HepG2 (cell line): Measurements from ENCODE around the gene IFIT3. TPM values are rescaled to one million over a fixed set of nuclear protein-coding genes. Genes with fewer than 3 reads are reported as not detected.
A peak's percentile ranks its signal among the peaks of the same experiment; 100 is the strongest.

ENCODE experiments used
- GATAD1 ChIP-seq: IDR thresholded peaks from 2 replicates; pipeline ENCODE4 v1.6.1; 2016; ENCODE audit warnings: missing genetic modification reagents, missing compliant biosample characterization
- KAT7 ChIP-seq: IDR thresholded peaks from 2 replicates; pipeline ENCODE4 v1.6.1; 2018; ENCODE audit warnings: borderline replicate concordance, missing compliant biosample characterization
- NPAS2 ChIP-seq: sonication (generic); formaldehyde crosslinking; IDR thresholded peaks from 2 replicates; pipeline ENCODE4 v1.8.0; 2022; ENCODE audit warnings: mild to moderate bottlenecking, missing genetic modification reagents, borderline replicate concordance
- SIN3B ChIP-seq: fragments of 150-350 bp; IDR thresholded peaks from 2 replicates; pipeline ENCODE4 v1.6.1; 2014; ENCODE audit warnings: low read length
- SMARCE1 ChIP-seq: fragments of 450-650 bp; IDR thresholded peaks from 2 replicates; pipeline ENCODE4 v1.6.1; 2017; ENCODE audit warnings: borderline replicate concordance
- SRF ChIP-seq: IDR thresholded peaks from 2 replicates; pipeline ENCODE4 v1.6.1; 2011; ENCODE audit warnings: mild to moderate bottlenecking, low read depth, low read length, moderate library complexity
- THAP11 ChIP-seq: IDR thresholded peaks from 2 replicates; pipeline ENCODE4 v1.6.1; 2016; ENCODE audit warnings: missing biosample characterization, missing genetic modification reagents
- ZNF253 ChIP-seq: sonication (generic); formaldehyde crosslinking; IDR thresholded peaks from 2 replicates; pipeline ENCODE4 v1.8.0; 2022; ENCODE audit warnings: mild to moderate bottlenecking, missing genetic modification reagents, borderline replicate concordance
- ZNF354B ChIP-seq: sonication (generic); formaldehyde crosslinking; IDR thresholded peaks from 2 replicates; pipeline ENCODE4 v1.8.0; 2022; ENCODE audit warnings: mild to moderate bottlenecking, missing genetic modification reagents
- ZNF446 ChIP-seq: sonication (generic); formaldehyde crosslinking; IDR thresholded peaks from 2 replicates; pipeline ENCODE4 v1.5.0; 2020; ENCODE audit warnings: mild to moderate bottlenecking, missing genetic modification reagents
- polyA plus RNA-seq, 8 experiments: library from polyadenylated mRNA; depleted of rRNA in 3 of 8; stranded (reverse) in 7 of 8; unstranded in 1 of 8; fragments of >200 nt; fragmentation: Illumina TruSeq in 4 of 8; extraction: Trizol in 4 of 8; gene quantifications; 2 replicates each; pipeline versions ENCODE4 v1.2.1 to v1.2.3, GENCODE V29; 2011 to 2016; ENCODE audit warnings: low read depth in 4 of 8, missing spikeins in 1 of 8, mixed read lengths in 1 of 8; ENCODE audit not compliant: insufficient read depth in 1 of 8
- total RNA-seq, 5 experiments: library from RNA; depleted of rRNA; stranded (reverse); fragments of >200 nt; fragmentation: Illumina TruSeq; extraction: Trizol; gene quantifications; 2 replicates each; pipeline ENCODE4 v1.2.3, GENCODE V29; 2016; ENCODE audit warnings: low read depth in 1 of 5
- TF ChIP-seq, protein P1 (sequence below): sonication (generic); formaldehyde crosslinking; IDR thresholded peaks from 2 replicates; pipeline ENCODE4 v1.4.0; 2020; ENCODE audit warnings: mild to moderate bottlenecking, missing genetic modification reagents
- TF ChIP-seq, protein P2 (sequence below): sonication (generic); formaldehyde crosslinking; IDR thresholded peaks from 2 replicates; pipeline ENCODE4 v1.4.0; 2020; ENCODE audit warnings: low read depth, mild to moderate bottlenecking, missing genetic modification reagents
- TF ChIP-seq, protein P3 (sequence below): sonication (generic); formaldehyde crosslinking; IDR thresholded peaks from 2 replicates; pipeline ENCODE4 v1.4.0; 2020; ENCODE audit warnings: mild to moderate bottlenecking, missing genetic modification reagents
- TF ChIP-seq, protein P4 (sequence below): sonication (generic); formaldehyde crosslinking; IDR thresholded peaks from 2 replicates; pipeline ENCODE4 v1.8.0; 2023; ENCODE audit warnings: mild to moderate bottlenecking, missing genetic modification reagents
- TF ChIP-seq, protein P5 (sequence below): sonication (generic); formaldehyde crosslinking; IDR thresholded peaks from 2 replicates; pipeline ENCODE4 v1.5.1; 2020; ENCODE audit warnings: missing genetic modification reagents, mild to moderate bottlenecking, borderline replicate concordance

IFIT3 gene
- total and polyA plus RNA-seq, 2 of the 13 experiments (the other 11 are each of a cell fraction or from before 2014, with no cell fraction given): 0.48 to 3.1 TPM

DNA sequence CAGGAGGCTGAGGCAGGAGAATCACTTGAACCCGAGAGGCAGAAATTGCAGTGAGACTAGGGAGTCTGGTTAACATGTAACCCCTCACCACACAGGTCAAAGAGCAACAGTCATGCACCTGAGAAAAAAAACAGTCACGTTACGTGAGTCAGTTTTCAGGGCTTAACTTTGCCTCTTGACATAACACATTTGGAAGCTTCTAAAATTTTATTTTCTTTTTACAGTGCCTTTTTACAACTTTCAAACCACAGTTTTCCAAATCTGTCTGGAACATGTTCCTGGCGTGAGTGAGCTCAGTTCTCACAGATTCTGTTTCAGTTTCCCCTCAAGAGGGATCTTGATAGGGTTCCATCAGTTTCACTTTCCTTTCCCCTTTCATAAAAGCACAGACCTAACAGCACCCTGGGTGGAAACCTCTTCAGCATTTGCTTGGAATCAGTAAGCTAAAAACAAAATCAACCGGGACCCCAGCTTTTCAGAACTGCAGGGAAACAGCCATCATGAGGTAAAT, 4.4 kb downstream of the IFIT3 start (continued):
- TF ChIP-seq, protein P1, sequence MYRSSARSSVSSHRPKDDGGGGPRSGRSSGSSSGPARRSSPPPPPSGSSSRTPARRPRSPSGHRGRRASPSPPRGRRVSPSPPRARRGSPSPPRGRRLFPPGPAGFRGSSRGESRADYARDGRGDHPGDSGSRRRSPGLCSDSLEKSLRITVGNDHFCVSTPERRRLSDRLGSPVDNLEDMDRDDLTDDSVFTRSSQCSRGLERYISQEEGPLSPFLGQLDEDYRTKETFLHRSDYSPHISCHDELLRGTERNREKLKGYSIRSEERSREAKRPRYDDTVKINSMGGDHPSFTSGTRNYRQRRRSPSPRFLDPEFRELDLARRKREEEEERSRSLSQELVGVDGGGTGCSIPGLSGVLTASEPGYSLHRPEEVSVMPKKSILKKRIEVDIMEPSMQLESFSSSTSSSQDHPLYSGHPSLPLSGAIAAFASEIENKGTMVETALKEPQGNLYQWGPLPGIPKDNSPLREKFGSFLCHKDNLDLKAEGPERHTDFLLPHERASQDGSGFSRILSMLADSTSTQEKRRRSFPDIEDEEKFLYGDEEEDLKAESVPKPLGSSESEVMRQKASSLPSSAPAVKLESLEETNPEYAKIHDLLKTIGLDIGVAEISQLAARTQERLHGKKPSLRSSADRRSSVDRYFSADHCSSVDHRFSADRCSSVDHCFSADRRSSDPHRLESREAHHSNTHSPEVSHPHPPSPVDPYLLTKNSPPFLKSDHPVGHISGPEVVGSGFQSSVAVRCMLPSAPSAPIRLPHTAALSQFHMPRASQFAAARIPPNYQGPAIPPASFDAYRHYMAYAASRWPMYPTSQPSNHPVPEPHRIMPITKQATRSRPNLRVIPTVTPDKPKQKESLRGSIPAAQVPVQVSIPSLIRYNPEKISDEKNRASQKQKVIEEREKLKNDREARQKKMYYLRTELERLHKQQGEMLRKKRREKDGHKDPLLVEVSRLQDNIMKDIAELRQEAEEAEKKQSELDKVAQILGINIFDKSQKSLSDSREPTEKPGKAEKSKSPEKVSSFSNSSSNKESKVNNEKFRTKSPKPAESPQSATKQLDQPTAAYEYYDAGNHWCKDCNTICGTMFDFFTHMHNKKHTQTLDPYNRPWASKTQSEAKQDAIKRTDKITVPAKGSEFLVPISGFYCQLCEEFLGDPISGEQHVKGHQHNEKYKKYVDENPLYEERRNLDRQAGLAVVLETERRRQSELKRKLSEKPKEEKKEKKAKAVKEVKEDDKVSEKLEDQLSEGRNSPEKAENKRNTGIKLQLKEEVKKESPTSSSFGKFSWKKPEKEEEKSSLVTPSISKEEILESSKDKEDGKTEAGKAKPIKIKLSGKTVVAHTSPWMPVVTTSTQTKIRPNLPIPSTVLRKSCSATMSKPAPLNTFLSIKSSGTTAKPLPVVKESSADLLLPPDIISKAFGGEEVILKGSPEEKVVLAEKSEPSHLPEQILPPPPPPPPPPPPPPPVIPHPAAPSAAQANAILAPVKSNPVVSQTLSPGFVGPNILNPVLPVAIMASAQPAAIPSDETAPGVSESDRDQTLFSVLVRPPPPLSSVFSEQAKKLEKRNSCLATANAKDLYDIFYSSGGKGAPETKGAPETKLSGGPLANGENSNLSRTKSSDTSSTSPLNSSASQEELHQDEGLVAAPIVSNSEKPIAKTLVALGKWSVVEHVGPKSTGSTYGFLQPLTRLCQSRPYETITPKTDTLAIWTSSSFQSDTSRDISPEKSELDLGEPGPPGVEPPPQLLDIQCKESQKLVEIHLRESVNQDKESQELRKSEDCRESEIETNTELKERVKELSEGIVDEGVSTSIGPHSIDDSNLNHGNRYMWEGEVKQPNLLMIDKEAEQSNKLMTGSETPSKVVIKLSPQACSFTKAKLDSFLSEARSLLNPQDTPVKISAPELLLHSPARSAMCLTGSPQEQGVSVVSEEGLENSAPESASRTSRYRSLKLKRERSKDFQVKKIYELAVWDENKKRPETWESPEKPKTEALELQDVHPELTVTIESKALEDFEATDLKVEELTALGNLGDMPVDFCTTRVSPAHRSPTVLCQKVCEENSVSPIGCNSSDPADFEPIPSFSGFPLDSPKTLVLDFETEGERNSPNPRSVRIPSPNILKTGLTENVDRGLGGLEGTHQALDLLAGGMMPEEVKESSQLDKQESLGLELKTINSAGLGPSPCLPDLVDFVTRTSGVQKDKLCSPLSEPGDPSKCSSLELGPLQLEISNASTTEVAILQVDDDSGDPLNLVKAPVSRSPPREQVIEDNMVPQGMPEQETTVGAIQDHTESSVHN (CRISPR knock-in tag): no peak
- TF ChIP-seq, protein P2, sequence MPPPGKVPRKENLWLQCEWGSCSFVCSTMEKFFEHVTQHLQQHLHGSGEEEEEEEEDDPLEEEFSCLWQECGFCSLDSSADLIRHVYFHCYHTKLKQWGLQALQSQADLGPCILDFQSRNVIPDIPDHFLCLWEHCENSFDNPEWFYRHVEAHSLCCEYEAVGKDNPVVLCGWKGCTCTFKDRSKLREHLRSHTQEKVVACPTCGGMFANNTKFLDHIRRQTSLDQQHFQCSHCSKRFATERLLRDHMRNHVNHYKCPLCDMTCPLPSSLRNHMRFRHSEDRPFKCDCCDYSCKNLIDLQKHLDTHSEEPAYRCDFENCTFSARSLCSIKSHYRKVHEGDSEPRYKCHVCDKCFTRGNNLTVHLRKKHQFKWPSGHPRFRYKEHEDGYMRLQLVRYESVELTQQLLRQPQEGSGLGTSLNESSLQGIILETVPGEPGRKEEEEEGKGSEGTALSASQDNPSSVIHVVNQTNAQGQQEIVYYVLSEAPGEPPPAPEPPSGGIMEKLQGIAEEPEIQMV (CRISPR knock-in tag): no peak
- TF ChIP-seq GATAD1: no peak
- TF ChIP-seq NPAS2 (CRISPR knock-in tag): no peak
- no peak for TF ChIP-seq KAT7 (CRISPR knock-in tag)
- TF ChIP-seq ZNF446 (CRISPR knock-in tag): no peak
- TF ChIP-seq SRF: no peak
- TF ChIP-seq, protein P3, sequence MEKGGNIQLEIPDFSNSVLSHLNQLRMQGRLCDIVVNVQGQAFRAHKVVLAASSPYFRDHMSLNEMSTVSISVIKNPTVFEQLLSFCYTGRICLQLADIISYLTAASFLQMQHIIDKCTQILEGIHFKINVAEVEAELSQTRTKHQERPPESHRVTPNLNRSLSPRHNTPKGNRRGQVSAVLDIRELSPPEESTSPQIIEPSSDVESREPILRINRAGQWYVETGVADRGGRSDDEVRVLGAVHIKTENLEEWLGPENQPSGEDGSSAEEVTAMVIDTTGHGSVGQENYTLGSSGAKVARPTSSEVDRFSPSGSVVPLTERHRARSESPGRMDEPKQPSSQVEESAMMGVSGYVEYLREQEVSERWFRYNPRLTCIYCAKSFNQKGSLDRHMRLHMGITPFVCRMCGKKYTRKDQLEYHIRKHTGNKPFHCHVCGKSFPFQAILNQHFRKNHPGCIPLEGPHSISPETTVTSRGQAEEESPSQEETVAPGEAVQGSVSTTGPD: 0 out of 2 replicates have a peak, but pooled peaks have one; percentile 46
- peak; percentile 31; the same call in 1 of the 2 replicates for TF ChIP-seq THAP11 (CRISPR knock-in tag)
- no peak for TF ChIP-seq ZNF253 (CRISPR knock-in tag)
- TF ChIP-seq ZNF354B (CRISPR knock-in tag): 0 out of 2 replicates have a peak, but pooled peaks have one; percentile 39
- TF ChIP-seq, protein P4, sequence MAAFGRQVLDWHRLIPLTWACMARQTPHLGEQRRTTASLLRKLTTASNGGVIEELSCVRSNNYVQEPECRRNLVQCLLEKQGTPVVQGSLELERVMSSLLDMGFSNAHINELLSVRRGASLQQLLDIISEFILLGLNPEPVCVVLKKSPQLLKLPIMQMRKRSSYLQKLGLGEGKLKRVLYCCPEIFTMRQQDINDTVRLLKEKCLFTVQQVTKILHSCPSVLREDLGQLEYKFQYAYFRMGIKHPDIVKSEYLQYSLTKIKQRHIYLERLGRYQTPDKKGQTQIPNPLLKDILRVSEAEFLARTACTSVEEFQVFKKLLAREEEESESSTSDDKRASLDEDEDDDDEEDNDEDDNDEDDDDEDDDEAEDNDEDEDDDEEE: no peak
- TF ChIP-seq, protein P5, sequence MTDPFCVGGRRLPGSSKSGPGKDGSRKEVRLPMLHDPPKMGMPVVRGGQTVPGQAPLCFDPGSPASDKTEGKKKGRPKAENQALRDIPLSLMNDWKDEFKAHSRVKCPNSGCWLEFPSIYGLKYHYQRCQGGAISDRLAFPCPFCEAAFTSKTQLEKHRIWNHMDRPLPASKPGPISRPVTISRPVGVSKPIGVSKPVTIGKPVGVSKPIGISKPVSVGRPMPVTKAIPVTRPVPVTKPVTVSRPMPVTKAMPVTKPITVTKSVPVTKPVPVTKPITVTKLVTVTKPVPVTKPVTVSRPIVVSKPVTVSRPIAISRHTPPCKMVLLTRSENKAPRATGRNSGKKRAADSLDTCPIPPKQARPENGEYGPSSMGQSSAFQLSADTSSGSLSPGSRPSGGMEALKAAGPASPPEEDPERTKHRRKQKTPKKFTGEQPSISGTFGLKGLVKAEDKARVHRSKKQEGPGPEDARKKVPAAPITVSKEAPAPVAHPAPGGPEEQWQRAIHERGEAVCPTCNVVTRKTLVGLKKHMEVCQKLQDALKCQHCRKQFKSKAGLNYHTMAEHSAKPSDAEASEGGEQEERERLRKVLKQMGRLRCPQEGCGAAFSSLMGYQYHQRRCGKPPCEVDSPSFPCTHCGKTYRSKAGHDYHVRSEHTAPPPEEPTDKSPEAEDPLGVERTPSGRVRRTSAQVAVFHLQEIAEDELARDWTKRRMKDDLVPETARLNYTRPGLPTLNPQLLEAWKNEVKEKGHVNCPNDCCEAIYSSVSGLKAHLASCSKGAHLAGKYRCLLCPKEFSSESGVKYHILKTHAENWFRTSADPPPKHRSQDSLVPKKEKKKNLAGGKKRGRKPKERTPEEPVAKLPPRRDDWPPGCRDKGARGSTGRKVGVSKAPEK (CRISPR knock-in tag): peak; percentile 22; the same call in 1 of the 2 replicates
- TF ChIP-seq SMARCE1: no peak
- no peak for TF ChIP-seq SIN3B
